Inflammatory macrophage treated with lipopolysaccharide for 4 hours (primary cell): ENCODE data around the gene SPINT3.
"Not testable (repeated sequence)": the region's sequence is repeated elsewhere in the genome, so short reads cannot be mapped to it uniquely, and the experiment has no call there.

Experiments used
- DNase-seq: peaks from one replicate; pipeline ENCODE4 v3.0.0-alpha.2; 2020

SPINT3 gene

GRCh38 chr20:45501600-45501999, 13.8 kb downstream of the SPINT3 start:
- no peak for DNase-seq

- DNase-seq = no peak
Observed at GRCh38 chr20:45500022-45500421, 15.4 kb downstream of the SPINT3 start.

DNA sequence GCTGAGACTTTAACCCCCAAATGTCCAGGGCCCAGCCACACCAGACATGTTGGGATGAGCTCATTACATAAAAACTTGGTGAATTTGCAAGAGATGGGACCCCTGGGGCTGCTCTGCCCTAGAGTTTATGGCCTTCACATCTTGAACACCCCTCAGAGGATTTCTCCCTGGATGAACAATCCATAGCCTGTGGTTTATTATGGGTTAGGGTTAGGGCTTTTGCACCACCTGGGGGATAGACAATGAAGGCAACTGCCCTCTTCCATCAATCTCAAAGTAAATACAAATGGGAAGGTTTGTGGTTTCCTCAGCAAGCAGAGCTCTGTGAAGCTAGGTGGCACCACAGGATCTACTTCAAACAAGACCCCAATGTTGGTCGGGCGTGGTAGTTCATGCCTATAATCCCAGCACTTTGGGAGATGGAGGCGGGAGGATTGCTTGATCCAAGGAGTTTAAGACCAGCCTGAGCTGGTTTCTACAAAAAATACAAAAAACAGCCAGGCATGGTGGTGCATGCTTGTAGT, 17.4 kb downstream of the SPINT3 start:
- no peak for DNase-seq

DNA sequence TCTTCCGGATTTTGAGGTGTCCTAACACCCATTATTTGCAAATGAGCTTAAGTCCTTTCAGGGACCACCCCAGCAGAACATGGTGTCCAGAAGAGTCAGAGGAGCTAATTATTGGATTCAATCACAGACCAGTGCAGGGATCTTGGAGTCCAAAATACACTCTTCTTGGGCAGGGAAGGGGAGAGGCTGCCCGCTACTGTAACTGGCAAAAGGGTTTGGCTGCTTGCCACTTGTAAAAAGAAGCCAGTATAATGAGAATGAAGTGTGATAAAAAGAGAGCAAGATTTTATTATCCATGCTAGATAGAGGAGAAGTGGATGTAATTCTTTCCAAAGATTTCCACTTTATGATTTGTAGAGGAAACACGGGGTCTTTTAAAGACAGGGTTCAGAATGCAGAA, 19.3 kb downstream of the SPINT3 start:
- DNase-seq = no peak

DNA sequence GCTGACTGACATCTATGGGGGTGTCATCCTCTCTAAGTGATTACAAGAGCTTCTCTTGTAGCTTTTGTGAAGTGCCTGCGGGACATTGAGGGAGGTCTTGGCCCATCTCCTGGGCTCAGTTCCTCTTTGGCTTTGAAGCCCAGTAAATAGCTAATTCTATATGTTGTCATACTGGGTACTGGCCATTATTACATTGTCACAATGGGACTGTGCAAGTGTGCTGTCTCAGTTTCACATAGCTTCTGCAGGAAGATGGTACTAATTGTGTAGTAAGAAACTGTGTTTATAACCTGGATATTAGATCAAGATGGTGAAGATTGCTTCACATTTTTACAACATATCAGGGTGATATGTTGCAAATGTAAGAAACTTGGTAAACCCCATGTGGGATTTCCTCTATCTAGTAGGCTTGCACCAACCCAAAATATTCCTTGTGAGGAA, 19.9 kb downstream of the SPINT3 start:
- DNase-seq = peak; percentile 99

DNA sequence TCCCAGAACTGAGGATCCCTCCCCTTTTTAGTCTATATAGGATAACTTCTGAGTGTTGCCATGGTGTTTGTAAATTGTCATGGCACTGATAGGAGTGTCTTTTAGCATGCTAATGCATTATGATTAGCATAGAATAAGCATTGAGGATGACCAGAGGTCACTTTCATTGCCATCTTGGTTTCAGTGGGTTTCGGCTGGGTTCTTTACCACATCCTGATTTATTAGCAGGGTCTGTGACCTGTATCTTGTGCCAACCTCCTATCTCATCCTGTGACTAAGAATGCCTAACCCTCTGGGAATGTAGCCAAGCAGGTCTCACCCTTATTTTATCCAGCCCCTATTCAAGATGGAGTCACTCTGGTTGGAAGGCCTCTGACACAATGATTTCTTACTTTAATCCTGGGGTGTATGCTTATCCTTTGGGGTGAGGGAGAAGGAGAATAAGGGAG, 26.3 kb downstream of the SPINT3 start:
- no peak for DNase-seq

DNA sequence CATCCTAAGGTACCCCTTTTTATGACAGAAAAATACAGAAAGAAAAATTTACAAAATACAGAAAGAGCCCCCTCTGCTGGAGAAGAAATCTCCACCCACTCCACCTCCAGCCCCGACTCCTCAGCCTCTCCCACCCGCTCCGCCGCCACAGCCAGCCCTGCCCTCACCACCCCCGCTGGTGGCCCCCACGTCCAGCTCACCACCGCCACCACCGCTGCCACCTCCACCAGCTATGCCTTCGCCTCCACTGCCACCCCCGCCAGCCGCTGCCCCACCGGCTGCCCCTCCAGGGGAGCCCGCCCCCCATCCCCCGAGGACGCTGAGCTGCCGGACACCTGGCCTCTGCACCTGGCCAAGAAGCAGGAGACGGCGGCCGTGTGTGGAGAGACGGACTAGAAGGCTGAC, 28.2 kb downstream of the SPINT3 start:
- no peak for DNase-seq

DNA sequence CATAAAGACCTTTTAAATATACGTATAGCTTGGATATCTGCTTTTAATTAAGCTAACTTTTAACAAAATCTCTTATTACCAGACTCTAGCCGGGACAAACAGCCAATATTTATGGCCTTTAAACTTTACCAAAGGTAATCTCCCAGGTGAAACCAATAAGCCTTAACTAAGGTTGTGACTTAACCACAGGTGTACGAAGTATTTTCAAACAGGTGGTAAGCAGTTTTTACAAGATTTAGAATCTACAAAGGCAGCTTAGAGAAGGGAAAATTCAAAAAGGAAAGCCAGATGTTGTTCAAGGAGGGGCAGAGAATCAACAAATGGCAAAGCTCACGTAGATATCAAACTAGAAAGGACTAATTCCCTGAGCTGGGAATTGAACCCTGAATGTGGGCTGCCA, 30.0 kb downstream of the SPINT3 start:
- no peak for DNase-seq

DNA sequence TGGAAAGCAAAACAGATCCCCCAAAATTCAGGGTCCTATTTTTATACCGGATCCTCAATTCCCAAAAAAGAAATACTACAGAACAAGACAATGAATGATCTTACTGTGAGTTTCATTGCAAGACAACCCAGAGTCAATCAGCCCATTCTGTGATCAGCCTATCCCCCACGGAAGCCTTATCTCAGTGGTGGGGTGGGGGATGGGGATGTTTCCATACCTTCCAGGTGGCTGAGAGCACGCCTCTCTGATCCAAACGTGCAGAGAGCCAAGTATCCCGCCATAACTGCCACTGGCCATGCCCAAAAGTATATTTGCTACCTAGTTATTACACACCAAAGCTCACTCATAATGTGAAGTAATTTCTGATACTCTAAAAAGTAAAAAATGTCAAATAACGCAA, 30.7 kb downstream of the SPINT3 start:
- no peak for DNase-seq

DNA sequence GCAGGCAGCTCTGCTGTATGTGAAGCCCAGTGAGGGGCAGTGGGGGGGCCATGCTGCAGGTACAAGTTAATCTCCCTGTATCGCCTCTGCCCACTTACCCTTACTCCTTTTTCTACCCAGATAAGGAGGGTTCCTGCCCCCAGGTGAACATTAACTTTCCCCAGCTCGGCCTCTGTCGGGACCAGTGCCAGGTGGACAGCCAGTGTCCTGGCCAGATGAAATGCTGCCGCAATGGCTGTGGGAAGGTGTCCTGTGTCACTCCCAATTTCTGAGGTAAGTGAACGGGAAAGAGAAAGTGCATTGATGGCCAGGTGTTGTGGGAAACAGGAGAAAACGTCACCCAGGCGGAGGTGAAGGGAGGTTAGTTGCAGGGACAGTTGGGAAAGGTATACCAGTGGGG, 35.6 kb downstream of the SPINT3 start:
- DNase-seq = no peak

DNA sequence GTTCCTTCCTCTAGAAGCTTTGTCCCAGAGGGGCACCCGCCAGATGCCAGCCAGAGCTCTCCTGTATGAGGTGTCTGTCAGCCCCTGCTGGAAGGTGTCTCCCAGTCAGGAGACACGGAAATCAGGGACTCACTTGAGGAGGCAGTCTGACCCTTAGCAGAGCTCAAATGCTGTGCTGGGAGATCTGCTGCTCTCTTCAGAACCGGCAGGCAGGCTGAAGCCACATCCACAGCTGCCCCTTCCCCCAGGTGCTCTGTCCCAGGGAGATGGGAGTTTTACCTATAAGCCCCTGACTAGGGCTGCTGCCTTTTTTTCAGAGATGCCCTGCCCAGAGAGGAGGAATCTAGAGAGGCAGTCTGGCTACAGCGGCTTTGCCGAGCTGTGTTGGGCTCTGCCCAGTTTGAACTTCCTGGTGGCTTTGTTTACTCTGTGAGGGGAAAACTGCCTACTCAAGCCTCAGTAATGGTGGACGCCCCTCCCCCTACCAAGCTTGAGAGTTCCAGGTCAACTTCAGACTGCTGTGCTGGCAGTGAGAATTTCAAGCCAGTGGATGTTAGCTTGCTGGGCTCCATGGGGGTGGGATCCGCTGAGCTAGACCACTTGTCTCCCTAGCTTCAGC, 37.8 kb downstream of the SPINT3 start:
- not testable (repeated sequence) for DNase-seq

- DNase-seq = not testable (repeated sequence)
Observed at GRCh38 chr20:45472286-45472685, 43.1 kb downstream of the SPINT3 start.

DNA sequence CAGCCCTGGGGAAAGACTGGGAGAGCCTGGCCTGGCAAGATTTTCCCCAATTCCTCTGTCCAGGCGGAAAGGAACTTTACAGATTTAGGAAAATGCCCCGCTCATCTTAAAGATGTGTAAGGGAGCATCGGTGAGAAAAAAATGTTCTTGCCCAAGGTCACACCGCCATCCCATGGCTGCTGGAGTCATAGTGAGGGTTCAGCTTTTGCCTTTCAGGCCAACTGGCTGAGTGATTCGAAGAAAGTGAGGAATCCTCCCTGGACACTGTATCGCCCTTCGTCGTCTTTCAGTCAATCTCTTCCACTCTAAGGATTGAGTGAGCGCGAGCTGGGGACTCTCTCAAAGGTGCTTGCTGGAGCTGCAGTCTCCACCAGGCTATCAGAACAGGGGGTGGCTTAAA, 44.5 kb downstream of the SPINT3 start:
- DNase-seq = no peak

DNA sequence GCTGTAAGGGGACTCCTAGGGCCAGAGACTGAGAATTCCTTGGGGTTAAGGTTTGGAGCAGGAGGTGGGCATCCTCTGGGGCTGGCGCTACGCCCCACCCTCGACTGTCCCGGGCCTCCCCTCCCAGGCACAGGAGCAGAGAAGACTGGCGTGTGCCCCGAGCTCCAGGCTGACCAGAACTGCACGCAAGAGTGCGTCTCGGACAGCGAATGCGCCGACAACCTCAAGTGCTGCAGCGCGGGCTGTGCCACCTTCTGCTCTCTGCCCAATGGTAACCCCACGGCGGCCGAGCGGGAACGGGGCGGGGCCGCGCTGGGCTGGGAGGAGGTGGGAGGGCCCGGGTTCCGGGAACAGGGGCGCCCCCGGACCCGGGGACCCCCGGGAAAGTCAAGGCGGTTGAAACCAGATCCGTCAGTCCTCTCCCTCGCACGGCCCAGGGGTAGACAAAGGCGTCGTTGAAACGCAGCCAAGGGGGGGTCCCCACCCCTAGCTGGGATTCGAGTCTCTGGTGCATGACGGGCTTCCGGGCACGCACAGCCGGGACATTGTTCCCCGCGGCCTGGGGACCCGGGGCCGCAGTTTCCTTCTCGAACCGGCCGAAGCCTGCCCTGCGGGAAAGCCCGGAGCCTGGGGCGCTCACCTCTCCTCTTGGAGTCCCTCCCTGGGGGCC, 45.0 kb downstream of the SPINT3 start:
- DNase-seq = no peak

- no peak for DNase-seq
Observed at GRCh38 chr20:45469336-45470261, 45.8 kb downstream of the SPINT3 start, which contains the start of gene WFDC2. TSS of gene WFDC2 (plus strand) at chr20:45469753. CDS start at chr20:45469782, 29 bp downstream.

DNA sequence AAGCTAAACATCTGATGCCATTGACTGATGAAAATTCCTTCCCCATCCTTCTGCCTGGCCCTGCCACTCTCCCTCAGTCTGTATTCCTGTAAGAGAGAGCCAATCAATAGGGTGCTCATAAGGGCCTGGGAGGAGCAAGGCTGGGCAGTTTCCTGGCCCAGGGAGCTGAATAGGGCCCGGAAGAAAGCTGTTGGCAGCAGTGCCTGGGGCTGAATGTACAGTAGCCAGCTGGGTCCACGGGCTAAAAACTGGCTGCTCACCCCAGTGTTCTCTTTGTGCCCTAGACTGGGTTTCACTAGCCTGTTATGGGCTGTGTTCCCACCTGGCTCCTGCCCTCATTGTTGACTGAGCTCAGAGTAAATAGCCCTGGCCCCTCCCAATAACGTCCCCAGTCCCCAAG, 47.6 kb downstream of the SPINT3 start:
- DNase-seq = no peak

GRCh38 chr20:45467172-45467571, 48.2 kb downstream of the SPINT3 start:
- DNase-seq = no peak

- DNase-seq = peak; percentile 52
Observed at GRCh38 chr20:45465491-45466266, 49.7 kb downstream of the SPINT3 start.

GRCh38 chr20:45463709-45464108, 51.7 kb downstream of the SPINT3 start:
- DNase-seq = no peak

GRCh38 chr20:45462711-45463509, 52.5 kb downstream of the SPINT3 start:
- DNase-seq = no peak
